H9 (cell line): Measurements from ENCODE around the gene SLIT1. TPM values are rescaled to one million over a fixed set of nuclear protein-coding genes. Genes with fewer than 3 reads are reported as not detected.

Experiments used
- DNase-seq: peaks from one replicate; pipeline ENCODE4 v3.0.0-alpha.2; 2017
- H2AFZ ChIP-seq: one replicate; pipeline ENCODE4 v1.6.1; 2013; ENCODE audit warnings: mild to moderate bottlenecking, low read length, control low read depth, moderate library complexity
- H2AK5ac ChIP-seq: 2 replicates; pipeline ENCODE4 v1.6.1; 2013; ENCODE audit warnings: low read length, control low read depth, mixed read lengths; ENCODE audit not compliant: insufficient read length
- H2BK120ac ChIP-seq: one replicate; pipeline ENCODE4 v1.6.1; 2013; ENCODE audit warnings: low read depth, mild to moderate bottlenecking, low read length, control low read depth, inconsistent platforms; ENCODE audit not compliant: poor library complexity, severe bottlenecking
- H2BK12ac ChIP-seq: 2 replicates; pipeline ENCODE4 v1.6.1; 2013; ENCODE audit warnings: low read length, control low read depth, mixed read lengths, low read depth; ENCODE audit not compliant: insufficient read length
- H2BK15ac ChIP-seq: 2 replicates; pipeline ENCODE4 v1.6.1; 2013; ENCODE audit warnings: low read depth, low read length, control low read depth
- H2BK20ac ChIP-seq: one replicate; pipeline ENCODE4 v1.6.1; 2013; ENCODE audit warnings: low read depth, mild to moderate bottlenecking, low read length, control low read depth, inconsistent platforms; ENCODE audit not compliant: poor library complexity, severe bottlenecking
- H2BK5ac ChIP-seq: 2 replicates; pipeline ENCODE4 v1.6.1; 2013; ENCODE audit warnings: low read length, control low read depth, mixed read lengths; ENCODE audit not compliant: insufficient read length
- H3K14ac ChIP-seq: 2 replicates; pipeline ENCODE4 v1.6.1; 2013; ENCODE audit warnings: low read length, control low read depth; ENCODE audit not compliant: insufficient read depth
- H3K18ac ChIP-seq: 2 replicates; pipeline ENCODE4 v1.6.1; 2013; ENCODE audit warnings: low read depth, mild to moderate bottlenecking, mixed read lengths, low read length, control low read depth; ENCODE audit not compliant: insufficient read length
- H3K23ac ChIP-seq: 2 replicates; pipeline ENCODE4 v1.6.1; 2013; ENCODE audit warnings: low read length, control low read depth, mixed read lengths, low read depth; ENCODE audit not compliant: insufficient read length
- H3K23me2 ChIP-seq: 2 replicates; pipeline ENCODE4 v1.6.1; 2013; ENCODE audit warnings: low read depth, mild to moderate bottlenecking, mixed read lengths, low read length, control low read depth; ENCODE audit not compliant: insufficient read length, poor library complexity, severe bottlenecking
- H3K27ac ChIP-seq: 2 replicates; pipeline ENCODE4 v1.5.1; 2013; ENCODE audit warnings: low read length, control low read depth, mixed read lengths, low read depth; ENCODE audit not compliant: insufficient read length
- H3K27me3 ChIP-seq: 2 replicates; pipeline ENCODE4 v1.6.1; 2013; ENCODE audit warnings: low read length, control low read depth, inconsistent platforms; ENCODE audit not compliant: insufficient read depth
- H3K4ac ChIP-seq: 2 replicates; pipeline ENCODE4 v1.6.1; 2013; ENCODE audit warnings: low read depth, mild to moderate bottlenecking, control low read depth, inconsistent platforms, low read length, moderate library complexity
- H3K4me1 ChIP-seq: 2 replicates; pipeline ENCODE4 v1.6.1; 2013; ENCODE audit warnings: low read length, control low read depth, inconsistent platforms; ENCODE audit not compliant: insufficient read depth
- H3K4me2 ChIP-seq: 2 replicates; pipeline ENCODE4 v1.6.1; 2013; ENCODE audit warnings: low read length, control low read depth, mixed read lengths; ENCODE audit not compliant: insufficient read length, insufficient read depth
- H3K56ac ChIP-seq: 2 replicates; pipeline ENCODE4 v1.6.1; 2013; ENCODE audit warnings: low read depth, mild to moderate bottlenecking, mixed read lengths, low read length, control low read depth; ENCODE audit not compliant: insufficient read length
- H3K79me1 ChIP-seq: 2 replicates; pipeline ENCODE4 v1.6.1; 2013; ENCODE audit warnings: low read depth, mild to moderate bottlenecking, moderate library complexity, low read length, control low read depth, inconsistent platforms; ENCODE audit not compliant: insufficient read depth, poor library complexity, severe bottlenecking
- H3K79me2 ChIP-seq: 2 replicates; pipeline ENCODE4 v1.6.1; 2013; ENCODE audit warnings: low read length, control low read depth, inconsistent platforms; ENCODE audit not compliant: insufficient read depth
- H3K9ac ChIP-seq: 2 replicates; pipeline ENCODE4 v1.6.1; 2013; ENCODE audit warnings: low read length, control low read depth, mixed read lengths; ENCODE audit not compliant: insufficient read length; ENCODE audit errors: extremely low read depth
- H3K9me3 ChIP-seq: one replicate; pipeline ENCODE4 v1.6.1; 2013; ENCODE audit warnings: low read depth, low read length, inconsistent platforms; ENCODE audit not compliant: control insufficient read depth
- H3T11ph ChIP-seq: one replicate; pipeline ENCODE4 v1.6.1; 2013; ENCODE audit warnings: mild to moderate bottlenecking, low read length, control low read depth, inconsistent platforms
- H4K20me1 ChIP-seq: one replicate; pipeline ENCODE4 v1.6.1; 2013; ENCODE audit not compliant: control insufficient read depth, insufficient read length, insufficient read depth
- H4K5ac ChIP-seq: 2 replicates; pipeline ENCODE4 v1.6.1; 2013; ENCODE audit warnings: low read depth, mild to moderate bottlenecking, mixed read lengths, low read length, control low read depth; ENCODE audit not compliant: insufficient read length
- H4K8ac ChIP-seq: replicated peaks from 2 replicates; pipeline ENCODE4 v1.6.1; 2013; ENCODE audit warnings: low read length, control low read depth, mixed read lengths, low read depth; ENCODE audit not compliant: insufficient read length
- H4K91ac ChIP-seq: 2 replicates; pipeline ENCODE4 v1.6.1; 2013; ENCODE audit warnings: low read depth, mild to moderate bottlenecking, moderate library complexity, mixed read lengths, low read length, control low read depth; ENCODE audit not compliant: insufficient read length
- H3K27ac Mint-ChIP-seq, 3 experiments: 2 replicates in 2 of 3; 3 replicates in 1 of 3; pipeline ENCODE4 v1.8.0; 2020 to 2021; ENCODE audit warnings: mixed read lengths in 3 of 3, mild to moderate bottlenecking in 1 of 3, moderate library complexity in 1 of 3
- H3K27me3 Mint-ChIP-seq: 2 replicates; pipeline ENCODE4 v1.8.0; 2021; ENCODE audit warnings: low read depth, mild to moderate bottlenecking, moderate library complexity, mixed read lengths
- H3K36me3 Mint-ChIP-seq, 3 experiments: 2 replicates in 2 of 3; 3 replicates in 1 of 3; pipeline ENCODE4 v1.8.0; 2020 to 2021; ENCODE audit warnings: low read depth in 3 of 3, mixed read lengths in 3 of 3; ENCODE audit not compliant: insufficient read depth in 1 of 3
- H3K4me1 Mint-ChIP-seq, 2 experiments: 2 replicates each; pipeline ENCODE4 v1.8.0; 2020; ENCODE audit warnings: mixed read lengths in 2 of 2
- H3K4me3 Mint-ChIP-seq, 2 experiments: 2 replicates in 1 of 2; 3 replicates in 1 of 2; pipeline ENCODE4 v1.8.0; 2020 to 2021; ENCODE audit warnings: mild to moderate bottlenecking in 2 of 2, mixed read lengths in 2 of 2, moderate library complexity in 1 of 2
- H3K9me3 Mint-ChIP-seq, 2 experiments: 2 replicates in 1 of 2; 3 replicates in 1 of 2; pipeline ENCODE4 v1.8.0; 2020; ENCODE audit warnings: mild to moderate bottlenecking in 2 of 2, mixed read lengths in 2 of 2, moderate library complexity in 1 of 2
- CTCF ChIP-seq: fragments of 200-600 bp; sonication (generic); conservative IDR thresholded peaks from 3 replicates; pipeline ENCODE4 v1.8.0; 2021; ENCODE audit warnings: antibody characterized with exemption, mild to moderate bottlenecking
- WGBS: extraction: QIAGEN DNeasy Blood & Tissue Kit; methylation state at CpG from one replicate; pipeline ENCODE4 v1.1.7; 2013; ENCODE audit warnings: missing lambda C conversion rate, low lambda C conversion rate, mixed read lengths; ENCODE audit not compliant: insufficient read length; ENCODE audit errors: extremely low coverage; 5-methylcytosine and 5-hydroxymethylcytosine counted together
- total RNA-seq: library from RNA; stranded (reverse); gene quantifications from 2 replicates; pipeline ENCODE4 v1.2.1, GENCODE V29; 2021

SLIT1 gene
- total RNA-seq, 1 experiment from 2014 or later: 0.57 TPM

DNA sequence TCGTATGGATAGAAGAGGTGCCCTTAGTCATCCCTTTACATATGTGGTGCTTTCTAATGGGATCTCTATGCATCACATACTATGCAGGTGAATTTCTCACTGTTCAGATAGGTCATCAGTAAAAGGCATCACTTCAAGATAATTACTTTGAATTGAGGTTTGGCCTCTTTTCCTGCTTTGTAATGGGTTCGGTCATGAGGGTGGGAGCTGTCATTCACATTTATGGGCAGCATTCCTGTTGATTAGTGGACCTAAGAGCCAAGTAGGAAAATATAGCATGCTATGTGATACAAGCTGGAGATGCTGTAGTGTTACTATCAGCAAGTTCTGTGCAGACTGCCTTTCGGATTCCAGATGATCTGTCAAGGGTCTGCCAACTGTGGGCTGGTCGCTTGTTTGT lies 197.3 kb downstream of the SLIT1 start:
- no peak overlapping the region for H2BK15ac ChIP-seq
- H3K27ac ChIP-seq: no peak overlapping the region
- no peak for TF ChIP-seq CTCF
- H3T11ph ChIP-seq: no peak overlapping the region
- Mint-ChIP-seq H3K4me1 (peaks cover 37 to 48% of the 10 kb centered on the region in 2 experiments), H3K27ac (no peak overlapping the region), H3K27me3 (no peaks in the 10 kb centered on the region), H3K4me3 (no peak overlapping the region), H3K36me3 (no peaks in the 10 kb centered on the region; a peak in 1 of 7 replicates), H3K9me3 (no peaks in the 10 kb centered on the region)
- no peaks in the 10 kb centered on the region for H3K27me3 ChIP-seq
- H3K14ac ChIP-seq: no peak overlapping the region
- no peak overlapping the region for H3K4ac ChIP-seq
- no peak overlapping the region for H2BK5ac ChIP-seq
- H2BK12ac ChIP-seq: no peak overlapping the region
- H4K8ac ChIP-seq: no peak overlapping the region
- H3K79me2 ChIP-seq: no peaks in the 10 kb centered on the region
- DNase-seq: no peak
- no peak overlapping the region for H3K56ac ChIP-seq
- H3K9me3 ChIP-seq: no peaks in the 10 kb centered on the region
- no peaks in the 10 kb centered on the region for H4K20me1 ChIP-seq
- no peaks in the 10 kb centered on the region for H3K79me1 ChIP-seq
- H3K4me2 ChIP-seq: no peak overlapping the region
- no peak overlapping the region for H2BK20ac ChIP-seq
- no peak overlapping the region for H2BK120ac ChIP-seq
- no peak overlapping the region for H4K91ac ChIP-seq
- no CpG with 5 or more reads among the region's 4 CpGs for WGBS
- no peaks in the 10 kb centered on the region; the same call in 1 of the 2 replicates for H3K4me1 ChIP-seq
- no peak overlapping the region for H3K9ac ChIP-seq
- no peak overlapping the region for H4K5ac ChIP-seq
- no peak overlapping the region for H3K18ac ChIP-seq
- H3K23me2 ChIP-seq: no peaks in the 10 kb centered on the region
- no peak overlapping the region for H3K23ac ChIP-seq
- H2AFZ ChIP-seq: no peak overlapping the region
- no peak overlapping the region for H2AK5ac ChIP-seq
